GM19099 (cell line): ENCODE results near the gene RECK.

ENCODE experiments used
- POLR2A ChIP-seq: IDR thresholded peaks from 3 replicates; pipeline ENCODE4 v1.6.1; 2011; ENCODE audit warnings: low read depth; ENCODE audit not compliant: insufficient read length; ENCODE audit errors: extremely low read depth

RECK gene

DNA sequence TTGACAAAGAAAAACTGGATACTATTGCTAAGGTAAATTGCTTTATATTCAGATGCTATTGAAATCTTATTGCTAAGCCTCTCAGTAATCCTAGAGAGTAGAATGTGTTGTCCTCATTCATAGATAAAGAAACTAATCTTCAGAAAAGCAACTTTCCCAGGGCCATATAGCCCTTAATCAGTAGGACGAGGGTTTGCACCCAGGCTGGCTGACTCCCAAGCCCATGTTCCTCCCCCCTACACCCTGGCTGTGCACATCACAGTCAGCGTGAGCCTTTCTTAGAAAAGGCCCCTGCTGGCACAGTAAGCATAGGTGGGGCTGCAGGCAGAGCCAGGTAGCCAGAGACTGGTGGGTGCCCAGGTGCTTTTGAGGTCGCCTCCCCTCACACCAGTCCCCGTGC, 84.0 kb downstream of the RECK start:
- no peak for TF ChIP-seq POLR2A

DNA sequence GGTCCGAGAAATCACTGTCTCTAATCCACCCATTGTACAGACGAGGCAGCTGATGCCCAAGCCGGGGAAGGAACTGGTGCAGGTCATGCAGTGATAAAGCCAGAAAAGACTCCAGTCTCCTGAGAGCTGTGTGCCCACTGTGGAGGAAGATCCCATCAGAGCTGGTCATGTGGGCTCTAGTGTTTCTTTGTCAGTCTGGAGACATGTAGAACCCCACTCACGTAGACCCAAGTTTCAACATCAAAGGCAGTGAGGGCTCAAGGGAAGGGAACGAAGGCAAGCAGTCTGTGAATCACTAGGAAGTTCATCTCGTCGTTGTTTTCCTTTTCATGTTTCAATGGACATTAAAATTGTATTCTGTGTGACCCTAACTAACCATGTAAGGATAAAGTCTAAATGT, 85.3 kb downstream of the RECK start:
- no peak for TF ChIP-seq POLR2A

DNA sequence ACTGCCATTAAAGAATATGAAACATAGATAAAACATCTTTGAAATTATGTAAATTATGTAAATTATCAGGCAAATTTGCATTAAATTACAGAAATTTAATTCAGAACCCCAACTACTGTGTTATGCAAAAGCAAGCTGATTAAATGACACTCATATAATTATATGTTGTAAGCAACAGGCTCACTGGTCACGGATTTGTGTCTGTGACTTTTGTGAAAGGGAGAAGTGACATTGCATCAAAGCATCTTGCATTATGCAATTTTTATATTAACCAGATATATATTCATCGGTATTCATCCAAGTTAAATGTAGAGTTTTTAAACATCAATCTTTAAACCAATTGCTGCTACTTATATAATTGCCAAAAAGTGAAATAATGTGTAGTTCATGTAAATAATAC, 86.8 kb downstream of the RECK start:
- no peak for TF ChIP-seq POLR2A

DNA sequence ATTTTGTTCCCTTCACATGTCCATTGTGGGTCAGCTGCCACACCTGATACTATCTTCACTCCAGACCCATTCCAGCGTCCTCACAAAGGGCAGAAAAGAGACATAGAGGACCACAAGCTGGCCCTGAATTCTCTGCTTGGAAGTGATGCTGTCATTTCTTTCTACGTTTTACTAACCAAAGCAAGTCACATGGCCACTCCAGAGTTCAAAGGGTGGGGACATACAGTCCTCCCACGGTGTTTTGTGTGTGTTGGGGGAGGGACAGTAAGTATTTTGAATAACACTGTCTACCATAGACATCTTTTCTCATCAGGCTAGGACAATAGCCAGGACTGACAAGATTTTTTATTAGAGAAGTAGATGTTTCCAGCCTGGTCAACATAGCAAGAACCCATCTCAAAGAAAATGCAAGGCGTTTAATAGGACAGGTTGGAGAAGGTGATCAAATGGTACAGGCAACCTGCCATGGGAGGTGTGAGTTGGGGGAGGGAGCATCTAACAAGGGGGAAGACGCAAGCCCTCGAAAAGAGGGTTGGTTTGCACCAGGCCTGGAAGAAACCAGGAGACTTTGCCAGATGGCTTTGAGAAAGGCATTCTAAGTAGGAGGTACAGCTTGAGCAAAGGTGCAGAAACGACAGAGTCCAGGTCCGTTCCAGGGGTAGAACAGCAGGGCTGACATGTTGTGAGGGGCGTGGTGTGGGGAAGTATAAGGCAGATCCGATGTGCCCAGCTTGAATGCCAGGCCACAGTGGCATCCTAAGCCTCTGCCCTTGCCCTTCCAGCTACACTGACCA, 88.5 kb downstream of the RECK start:
- no peak for TF ChIP-seq POLR2A

DNA sequence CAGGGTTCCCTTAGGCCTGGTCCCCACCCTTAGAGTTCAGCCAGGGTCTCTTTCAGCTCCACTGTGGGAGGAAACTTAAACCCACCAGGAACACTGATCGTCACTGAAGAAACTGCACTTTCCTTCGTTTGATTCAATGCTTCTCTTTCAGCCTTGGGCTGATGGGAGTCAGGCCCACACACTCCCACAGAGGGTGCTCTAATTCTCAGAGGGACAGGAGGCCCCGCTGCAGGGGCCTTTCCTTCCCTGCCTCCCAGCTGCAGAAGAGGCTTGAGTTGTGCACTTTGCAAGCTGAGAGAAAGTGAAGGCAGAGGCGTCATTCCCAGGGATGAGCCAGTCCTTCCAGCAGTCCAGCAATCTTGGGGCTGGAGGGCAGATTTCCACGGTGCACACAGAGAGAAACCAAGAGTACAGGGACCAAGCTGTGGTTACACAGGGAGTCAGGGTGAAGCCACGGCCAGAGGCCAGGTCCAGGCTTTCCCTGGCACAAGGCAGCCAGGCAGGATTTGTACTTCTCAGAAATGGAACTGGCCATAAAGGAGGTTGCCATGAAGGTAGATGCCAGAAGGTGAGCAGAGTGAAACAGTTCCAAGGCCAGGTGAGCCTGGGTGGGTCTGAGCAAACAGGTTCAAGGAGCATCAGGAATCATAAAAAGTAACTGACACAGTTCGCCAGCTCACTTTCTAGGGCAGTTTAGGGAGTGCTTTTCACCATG, 89.5 kb downstream of the RECK start:
- no peak for TF ChIP-seq POLR2A

DNA sequence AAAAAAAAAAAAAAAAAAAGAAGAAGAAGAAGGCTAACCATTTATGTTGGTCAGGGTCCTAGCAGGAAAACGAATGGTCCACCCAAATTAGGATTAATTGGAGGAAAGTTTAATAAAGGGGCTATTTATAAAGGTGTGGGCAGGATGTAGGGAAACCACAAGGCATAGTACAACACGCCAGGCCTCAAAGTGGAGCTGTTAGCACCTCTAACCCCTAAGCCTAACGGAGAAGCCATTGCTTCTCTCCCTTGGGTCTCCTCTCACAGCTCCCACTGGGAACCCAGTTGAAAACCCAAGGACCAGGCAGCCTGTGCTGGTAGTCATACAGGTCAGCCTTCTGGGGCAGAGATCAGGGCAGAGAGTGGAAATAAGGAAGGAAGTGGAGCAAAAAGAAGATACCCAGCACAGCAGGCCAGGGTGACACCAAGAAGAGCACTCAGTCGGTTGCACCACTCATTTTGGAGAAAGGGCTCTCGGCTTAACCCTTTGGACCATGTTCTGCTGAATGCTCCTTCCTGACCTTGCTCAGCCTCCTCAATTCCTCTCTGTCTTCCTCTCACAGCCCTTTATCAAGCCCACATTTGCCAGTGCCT, 91.0 kb downstream of the RECK start:
- no peak for TF ChIP-seq POLR2A

DNA sequence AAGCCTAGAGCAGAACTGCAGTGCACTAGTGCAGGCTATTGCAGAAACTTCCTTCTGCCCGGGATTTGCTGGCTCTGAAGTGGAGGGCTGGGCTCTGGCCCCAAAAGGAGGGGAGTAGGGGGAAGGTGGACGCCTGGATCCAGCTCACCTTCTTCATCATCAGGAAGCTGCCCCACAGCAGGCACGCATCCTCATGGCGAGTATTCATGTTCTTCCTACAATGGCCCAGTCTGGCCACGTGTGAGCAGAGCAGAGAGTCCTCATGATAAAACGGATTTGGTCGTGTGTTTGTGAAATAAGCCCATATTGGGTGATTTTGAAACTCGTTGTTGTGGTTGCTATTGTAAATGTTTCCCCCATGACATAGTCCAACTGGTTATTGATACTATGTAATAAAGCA, 91.6 kb downstream of the RECK start:
- TF ChIP-seq POLR2A: no peak

DNA sequence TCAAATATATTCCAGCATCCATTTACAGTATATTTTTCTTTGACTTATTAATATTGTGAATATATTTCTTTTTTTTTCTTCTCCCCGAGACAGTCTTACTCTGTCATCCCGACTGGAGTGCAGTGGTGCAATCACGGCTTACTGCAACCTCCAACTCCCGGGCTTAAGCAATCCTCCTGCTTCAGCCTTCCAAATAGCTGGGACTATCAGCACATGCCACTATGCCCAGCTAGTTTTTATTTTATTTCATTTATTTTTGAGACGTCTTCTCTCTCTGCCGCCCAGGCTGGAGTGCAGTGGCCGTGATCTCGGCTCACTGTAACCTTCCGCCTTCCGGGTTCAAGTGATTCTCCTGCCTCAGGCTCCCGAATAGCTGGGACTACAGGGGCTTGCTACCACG, 92.4 kb downstream of the RECK start:
- no peak for TF ChIP-seq POLR2A

DNA sequence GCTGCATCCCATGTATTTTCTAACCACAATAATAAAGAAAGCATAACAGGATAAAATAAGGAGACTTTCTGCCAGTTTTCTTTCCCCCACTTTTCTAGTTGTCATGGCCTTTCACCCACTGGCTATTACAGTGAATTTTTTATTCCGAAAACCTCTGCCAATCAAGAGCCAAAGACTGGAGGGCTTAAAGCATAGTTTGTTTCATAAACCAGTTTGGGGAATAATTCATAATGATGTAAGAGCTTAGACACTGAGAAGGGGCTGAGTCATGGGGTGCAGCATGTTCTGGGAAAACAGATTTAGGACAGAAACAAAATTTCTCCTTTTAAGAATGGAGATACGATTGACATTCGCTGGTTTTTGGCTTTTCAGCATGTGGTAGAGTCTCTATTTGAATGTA, 95.4 kb downstream of the RECK start:
- no peak for TF ChIP-seq POLR2A

DNA sequence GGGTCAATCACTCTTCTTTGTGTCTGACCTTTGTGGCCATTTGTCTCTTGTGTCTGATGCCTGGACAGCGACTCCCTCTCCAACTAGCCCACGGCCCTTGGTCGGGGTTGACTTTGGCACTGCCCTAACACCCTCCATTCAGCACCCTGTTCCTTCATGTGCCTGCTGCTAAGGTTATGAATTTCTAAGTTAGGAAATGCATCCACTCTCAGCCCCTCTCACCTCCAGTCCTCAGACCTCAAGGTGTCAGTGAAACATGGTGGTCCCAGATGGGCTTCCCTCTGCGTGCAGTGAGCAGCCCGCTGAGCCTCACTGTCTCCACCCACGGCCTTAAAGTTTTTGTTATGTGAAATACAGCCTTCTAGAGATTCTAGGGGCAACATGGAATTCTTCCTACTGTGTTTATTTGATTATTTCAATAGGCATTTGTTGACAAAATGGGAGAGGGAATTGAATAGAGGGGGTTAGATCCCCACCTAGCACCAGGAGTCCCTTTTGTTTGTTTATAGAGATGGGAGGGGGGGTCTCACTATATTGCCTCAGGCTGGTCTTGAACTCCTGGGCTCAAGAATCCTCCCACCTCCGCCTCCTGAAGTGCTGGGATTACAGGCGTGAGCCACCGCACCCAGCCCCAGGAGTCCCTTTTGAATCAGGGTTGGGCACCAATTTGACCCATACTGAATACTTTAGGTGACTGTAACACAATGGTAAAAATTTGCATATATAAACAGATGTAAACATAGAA, 98.2 kb downstream of the RECK start:
- TF ChIP-seq POLR2A: no peak

DNA sequence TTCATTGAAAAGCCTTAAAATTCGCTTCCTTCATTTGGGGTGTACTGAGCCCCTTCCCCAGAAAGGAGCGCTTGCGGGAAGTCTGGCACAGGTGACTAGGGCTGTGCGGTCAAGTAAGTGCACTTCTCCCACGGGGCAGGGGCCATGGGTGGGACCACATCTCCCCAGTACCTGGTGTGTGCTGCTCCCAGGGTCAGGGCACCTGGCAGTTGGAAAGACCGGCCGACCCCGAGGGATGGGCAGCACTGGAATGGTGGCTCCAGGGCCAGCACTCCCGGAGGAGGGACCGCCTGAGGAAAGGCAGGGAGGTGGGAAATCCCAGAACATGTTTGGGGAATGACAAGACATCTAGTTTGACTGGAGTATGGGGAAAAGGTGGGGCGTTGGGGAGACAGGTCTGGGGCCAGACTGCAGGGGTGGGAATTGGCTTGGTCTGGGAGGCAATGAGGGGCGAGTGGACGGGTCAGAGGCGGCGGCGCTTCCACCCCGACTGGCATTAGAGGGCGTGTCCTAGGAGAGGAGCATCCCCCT, 99.1 kb downstream of the RECK start:
- TF ChIP-seq POLR2A: no peak

DNA sequence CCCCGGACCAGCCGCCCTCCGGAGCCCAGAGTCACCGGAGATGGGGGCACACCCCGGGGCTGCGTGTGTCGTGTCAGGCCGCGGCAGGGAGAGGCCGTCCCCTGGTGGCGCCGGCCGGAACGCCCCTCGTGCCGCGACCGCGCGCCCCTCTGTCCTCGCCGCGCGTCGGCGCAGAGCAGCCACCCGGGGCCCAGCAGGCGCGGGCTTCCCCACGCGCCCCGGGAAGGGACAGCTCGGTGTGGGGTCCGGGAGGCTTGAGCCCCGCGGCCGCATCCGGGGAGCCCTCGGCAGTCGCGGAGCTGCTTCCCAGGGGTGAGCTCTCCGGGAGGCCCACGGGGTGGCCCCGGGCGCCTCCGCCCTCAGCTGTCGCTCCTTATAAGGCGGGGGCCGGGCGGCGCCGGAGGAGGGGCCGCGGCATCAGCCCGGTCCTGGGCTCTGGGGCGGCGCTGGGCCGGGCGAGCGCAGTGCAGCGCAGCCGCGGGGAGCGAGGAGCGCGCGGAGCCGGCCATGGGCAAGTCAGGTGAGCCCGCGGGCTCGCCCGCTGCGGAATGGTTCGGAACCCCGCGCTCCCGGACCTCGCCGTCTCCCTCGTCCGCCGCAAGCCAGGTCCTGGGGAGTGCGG, 99.7 kb downstream of the RECK start, which contains the start of gene GLIPR2:
Gene GLIPR2 (plus strand): TSS at position 462 of the 622 bp plus-strand sequence. CDS start 46 bp downstream, at position 508.
- peak; percentile 57 for TF ChIP-seq POLR2A

DNA sequence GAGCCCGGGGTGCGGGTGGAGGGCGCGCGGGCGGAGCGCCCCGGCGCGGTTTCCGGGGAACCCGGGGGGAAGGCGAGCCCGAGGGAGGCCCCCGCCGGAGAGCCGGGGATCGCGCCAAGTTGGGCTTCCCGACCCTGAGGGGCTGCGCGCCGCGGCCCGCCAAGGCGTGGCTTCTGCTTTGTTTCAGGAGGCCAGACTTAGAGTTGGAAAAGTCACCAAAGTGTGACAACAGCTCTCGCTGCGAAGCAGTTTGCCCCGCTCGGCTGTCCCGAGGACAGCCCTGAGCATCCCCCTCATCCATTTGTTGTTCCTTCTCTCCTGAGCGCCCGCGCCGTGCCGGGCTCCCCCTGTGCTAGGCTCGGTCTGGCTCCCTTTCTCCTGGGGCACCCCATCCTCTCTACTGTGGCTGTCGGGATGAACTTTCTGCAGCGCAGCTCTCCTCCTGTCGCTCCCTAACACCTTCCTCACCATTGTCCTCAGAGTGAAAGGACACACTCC, 100.2 kb downstream of the RECK start:
- TF ChIP-seq POLR2A: no peak

DNA sequence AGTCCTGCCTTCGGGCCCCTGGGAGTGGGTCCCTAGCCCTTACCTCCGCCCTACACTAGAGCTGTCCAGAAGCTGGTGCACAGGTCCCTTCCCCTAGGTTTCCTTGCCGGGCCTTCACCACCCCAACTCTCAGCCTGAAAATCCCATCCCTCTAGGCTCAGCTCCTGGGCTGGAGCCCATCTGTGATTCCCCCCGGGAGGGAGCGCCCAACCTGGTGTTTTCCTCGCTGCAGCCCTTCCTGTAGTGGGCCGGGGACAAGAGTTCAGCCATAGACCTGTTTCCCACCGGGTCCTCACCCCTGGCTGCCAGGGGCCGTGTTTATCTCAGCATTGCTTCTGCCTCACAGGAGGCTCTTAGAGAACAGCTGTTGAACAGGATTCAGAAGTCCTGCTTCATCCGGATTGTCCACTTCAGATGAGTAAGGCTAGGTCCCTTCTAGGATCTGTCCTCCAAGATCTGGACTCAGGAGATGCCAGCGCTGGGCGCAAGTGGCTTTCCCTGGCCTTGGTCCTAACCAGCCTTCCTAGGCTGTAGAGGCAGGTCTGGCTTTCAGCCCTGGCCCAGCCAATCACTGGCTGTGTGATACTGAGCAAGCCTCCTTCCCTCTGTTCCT, 100.8 kb downstream of the RECK start:
- no peak for TF ChIP-seq POLR2A
